ENCODE data around the gene PHC2. TPM values are rescaled to one million over a fixed set of nuclear protein-coding genes. Genes with fewer than 3 reads are reported as not detected.
A peak's percentile ranks its signal among the peaks of the same experiment; 100 is the strongest.

PHC2 gene
- total RNA-seq, 1 donor from 2014 or later, result 105 TPM

- no peak for DNase-seq
- ATAC-seq, result no peak
- Histone ChIP-seq H3K4me1 (peaks cover 6% of the 10 kb centered on the region), H3K4me3 (no peak overlapping the region), H3K27me3 (ENCODE audit: low read depth) (no peaks in the 10 kb centered on the region), H3K27ac (no peak overlapping the region), H3K9me3 (no peaks in the 10 kb centered on the region), H3K36me3 (no peaks in the 10 kb centered on the region)
- no peak for TF ChIP-seq CTCF (IDR thresholded peaks at IDR 0.05)
- intact Hi-C loops (cut with DNase I), result no loop called here
Observed at GRCh38 chr1:33465316-33465715, 34.4 kb upstream of the PHC2 start.

- Histone ChIP-seq H3K27ac (no peak overlapping the region), H3K4me3 (no peak overlapping the region), H3K9me3 (no peaks in the 10 kb centered on the region), H3K4me1 (peaks cover 6% of the 10 kb centered on the region), H3K27me3 (ENCODE audit: low read depth) (no peaks in the 10 kb centered on the region), H3K36me3 (no peaks in the 10 kb centered on the region)
- no peak for TF ChIP-seq CTCF (IDR thresholded peaks at IDR 0.05)
- intact Hi-C loops (cut with DNase I), result no loop called here
- DNase-seq (no peak), ATAC-seq (no peak)
Observed at GRCh38 chr1:33464552-33464951, 33.7 kb upstream of the PHC2 start.

- Histone ChIP-seq H3K36me3 (no peaks in the 10 kb centered on the region), H3K4me1 (peaks cover 6% of the 10 kb centered on the region), H3K9me3 (no peaks in the 10 kb centered on the region), H3K27ac (no peak overlapping the region), H3K4me3 (no peak overlapping the region), H3K27me3 (ENCODE audit: low read depth) (no peaks in the 10 kb centered on the region)
- no peak for DNase-seq
- intact Hi-C loops (cut with DNase I), result no loop called here
- ATAC-seq, result no peak
- TF ChIP-seq CTCF (IDR thresholded peaks at IDR 0.05), result no peak
Observed at GRCh38 chr1:33462405-33463164, 31.7 kb upstream of the PHC2 start.

GRCh38 chr1:33460947-33461629 is 30.2 kb upstream of the PHC2 start:
- no peak overlapping the region for H3K27ac ChIP-seq
- no peaks in the 10 kb centered on the region for H3K27me3 ChIP-seq (ENCODE audit: low read depth)
- DNase-seq (no peak), ATAC-seq (peak; percentile 54 to 70)
- intact Hi-C loops (cut with DNase I), result no loop called here
- TF ChIP-seq CTCF (IDR thresholded peaks at IDR 0.05), result no peak
- H3K4me1 ChIP-seq, result peaks cover 6% of the 10 kb centered on the region
- no peaks in the 10 kb centered on the region for H3K9me3 ChIP-seq
- no peaks in the 10 kb centered on the region for H3K36me3 ChIP-seq
- no peak overlapping the region for H3K4me3 ChIP-seq

- DNase-seq (no peak), ATAC-seq (no peak)
- no peak overlapping the region for H3K27ac ChIP-seq
- peaks cover 11% of the 10 kb centered on the region for H3K4me1 ChIP-seq
- H3K4me3 ChIP-seq, result no peak overlapping the region
- H3K27me3 ChIP-seq (ENCODE audit: low read depth), result no peaks in the 10 kb centered on the region
- H3K36me3 ChIP-seq, result no peaks in the 10 kb centered on the region
- intact Hi-C loops (cut with DNase I), result no loop called here
- no peaks in the 10 kb centered on the region for H3K9me3 ChIP-seq
- TF ChIP-seq CTCF (IDR thresholded peaks at IDR 0.05), result no peak
Observed at GRCh38 chr1:33460144-33460543, 29.2 kb upstream of the PHC2 start.
